PC-9 (cell line): ENCODE results near the gene OR2L2. TPM values are rescaled to one million over a fixed set of nuclear protein-coding genes. Genes with fewer than 3 reads are reported as not detected.

ENCODE experiments used
- total RNA-seq: library from RNA; stranded (reverse); gene quantifications from 2 replicates; pipeline ENCODE4 v1.2.3, GENCODE V29; 2021

The OR2L2 gene
- total RNA-seq, 1 experiment from 2014 or later: 0.13 TPM

Other genes with a start within 250 kb of the OR2L2 start
- not detected in 2 replicates for gene OR14A16, start 206.0 kb upstream of the OR2L2 start, total RNA-seq
- gene OR11L1, start 188.2 kb upstream of the OR2L2 start, total RNA-seq: not detected in 2 replicates
- not detected in 2 replicates for gene TRIM58, start 172.9 kb upstream of the OR2L2 start, total RNA-seq
- gene OR2W3, start 134.5 kb upstream of the OR2L2 start, total RNA-seq: not detected in 2 replicates
- not detected in 2 replicates for gene OR2T8, start 109.8 kb upstream of the OR2L2 start, total RNA-seq
- not detected in 2 replicates for gene OR2AJ1, start 105.2 kb upstream of the OR2L2 start, total RNA-seq
- not detected in 2 replicates for gene OR2L8, start 81.2 kb upstream of the OR2L2 start, total RNA-seq
- not detected in 2 replicates for gene OR2AK2, start 64.8 kb upstream of the OR2L2 start, total RNA-seq
- not detected in 2 replicates for gene OR2L5, start 16.4 kb upstream of the OR2L2 start, total RNA-seq
- gene OR2L3, start 16.8 kb downstream of the OR2L2 start, total RNA-seq: not detected in 2 replicates
- not detected in 2 replicates for gene OR2L13, start 65.1 kb downstream of the OR2L2 start, total RNA-seq
- not detected in 2 replicates for gene OR2M5, start 115.1 kb downstream of the OR2L2 start, total RNA-seq
- not detected in 2 replicates for gene OR2M2, start 144.8 kb downstream of the OR2L2 start, total RNA-seq
- gene OR2M3, start 167.2 kb downstream of the OR2L2 start, total RNA-seq: 0.20 and 0.35 TPM in 2 replicates
- gene OR2M4, start 201.3 kb downstream of the OR2L2 start, total RNA-seq: not detected in 2 replicates
- gene OR2T33, start 247.9 kb downstream of the OR2L2 start, total RNA-seq: not detected in 2 replicates